DND-41 (cell line): ENCODE data around the gene NEURL1.

ENCODE experiments used
- ATAC-seq: fragments of 200-7000 bp; cut with Tn5 transposase; 3 replicates; pipeline ENCODE4 v1.9.1; 2021; ENCODE audit warnings: low read depth; ENCODE audit not compliant: insufficient read depth
- DNase-seq: peaks from one replicate; pipeline ENCODE4 v3.0.0-alpha.2; 2020
- H2AFZ ChIP-seq: 2 replicates; pipeline ENCODE4 v1.6.0; 2012; ENCODE audit warnings: low read depth, low read length
- H3K27ac ChIP-seq: 2 replicates; pipeline ENCODE4 v1.5.1; 2012; ENCODE audit warnings: low read length, inconsistent platforms
- H3K27me3 ChIP-seq: fragments of 200-600 bp; sonication (generic); 2 replicates; pipeline ENCODE4 v1.6.0; 2012; ENCODE audit warnings: low read length, mild to moderate bottlenecking, inconsistent platforms; ENCODE audit not compliant: insufficient read depth, poor library complexity
- H3K36me3 ChIP-seq: 2 replicates; pipeline ENCODE4 v1.5.1; 2012; ENCODE audit warnings: low read length, inconsistent platforms; ENCODE audit not compliant: insufficient read depth
- H3K4me1 ChIP-seq: 2 replicates; pipeline ENCODE4 v1.5.1; 2012; ENCODE audit warnings: mild to moderate bottlenecking, low read length; ENCODE audit not compliant: insufficient read depth
- H3K4me2 ChIP-seq: 2 replicates; pipeline ENCODE4 v1.6.0; 2012; ENCODE audit warnings: mild to moderate bottlenecking, moderate library complexity, low read length, inconsistent platforms; ENCODE audit not compliant: insufficient read depth
- H3K4me3 ChIP-seq, 2 experiments: fragments of 200-600 bp in 1 of 2; shearing (Covaris generic) in 1 of 2; 2 replicates each; pipeline ENCODE4 v1.5.1; 2012 to 2016; ENCODE audit warnings: inconsistent platforms in 2 of 2, low read length in 2 of 2, mild to moderate bottlenecking in 2 of 2, low read depth in 1 of 2, moderate library complexity in 1 of 2
- H3K79me2 ChIP-seq: 2 replicates; pipeline ENCODE4 v1.6.0; 2012; ENCODE audit warnings: low read length, inconsistent platforms; ENCODE audit not compliant: insufficient read depth
- H3K9ac ChIP-seq: 2 replicates; pipeline ENCODE4 v1.6.0; 2012; ENCODE audit warnings: low read depth, mild to moderate bottlenecking, inconsistent platforms, low read length, moderate library complexity
- H3K9me3 ChIP-seq: 2 replicates; pipeline ENCODE4 v1.5.1; 2012; ENCODE audit warnings: low read length, moderate library complexity, mild to moderate bottlenecking, inconsistent platforms; ENCODE audit not compliant: insufficient read depth, severe bottlenecking
- H4K20me1 ChIP-seq: 2 replicates; pipeline ENCODE4 v1.6.0; 2012; ENCODE audit warnings: low read length; ENCODE audit not compliant: insufficient read depth
- EZH2 ChIP-seq: IDR thresholded peaks from 3 replicates; pipeline ENCODE4 v1.6.1; 2012; ENCODE audit warnings: borderline replicate concordance, low read depth, mild to moderate bottlenecking, moderate library complexity, low read length, inconsistent platforms; ENCODE audit not compliant: severe bottlenecking
- TF ChIP-seq, protein P1 (sequence below): IDR thresholded peaks from 2 replicates; pipeline ENCODE4 v1.5.1; 2012; ENCODE audit warnings: borderline replicate concordance, low read length, moderate library complexity, mild to moderate bottlenecking; ENCODE audit not compliant: poor library complexity, severe bottlenecking; ENCODE audit errors: extremely low read depth

Gene NEURL1

DNA sequence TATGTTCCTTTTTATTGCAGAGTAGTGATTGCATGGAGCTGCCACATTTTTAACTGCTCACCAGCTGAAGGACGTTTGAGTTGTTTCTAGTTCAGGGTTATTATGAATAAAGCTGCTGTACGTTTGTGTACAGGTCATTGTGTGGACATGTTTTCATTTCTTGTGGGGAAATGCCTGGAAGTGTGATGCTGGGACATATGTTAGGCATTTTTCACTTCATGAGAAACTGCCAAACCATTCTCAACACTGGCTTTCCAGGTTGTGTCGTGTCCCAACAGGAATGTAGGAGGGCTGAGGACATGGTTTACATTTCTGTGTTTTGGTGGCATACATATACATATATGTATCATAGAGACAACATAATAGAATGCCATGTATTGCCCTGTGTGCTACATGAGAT is 73.0 kb downstream of the NEURL1 start:
- H3K27ac ChIP-seq = no peak overlapping the region
- no peak for TF ChIP-seq EZH2
- TF ChIP-seq, protein P1, sequence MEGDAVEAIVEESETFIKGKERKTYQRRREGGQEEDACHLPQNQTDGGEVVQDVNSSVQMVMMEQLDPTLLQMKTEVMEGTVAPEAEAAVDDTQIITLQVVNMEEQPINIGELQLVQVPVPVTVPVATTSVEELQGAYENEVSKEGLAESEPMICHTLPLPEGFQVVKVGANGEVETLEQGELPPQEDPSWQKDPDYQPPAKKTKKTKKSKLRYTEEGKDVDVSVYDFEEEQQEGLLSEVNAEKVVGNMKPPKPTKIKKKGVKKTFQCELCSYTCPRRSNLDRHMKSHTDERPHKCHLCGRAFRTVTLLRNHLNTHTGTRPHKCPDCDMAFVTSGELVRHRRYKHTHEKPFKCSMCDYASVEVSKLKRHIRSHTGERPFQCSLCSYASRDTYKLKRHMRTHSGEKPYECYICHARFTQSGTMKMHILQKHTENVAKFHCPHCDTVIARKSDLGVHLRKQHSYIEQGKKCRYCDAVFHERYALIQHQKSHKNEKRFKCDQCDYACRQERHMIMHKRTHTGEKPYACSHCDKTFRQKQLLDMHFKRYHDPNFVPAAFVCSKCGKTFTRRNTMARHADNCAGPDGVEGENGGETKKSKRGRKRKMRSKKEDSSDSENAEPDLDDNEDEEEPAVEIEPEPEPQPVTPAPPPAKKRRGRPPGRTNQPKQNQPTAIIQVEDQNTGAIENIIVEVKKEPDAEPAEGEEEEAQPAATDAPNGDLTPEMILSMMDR = no peak
- no peak overlapping the region for H3K9ac ChIP-seq
- no peak overlapping the region for H3K4me3 ChIP-seq
- H2AFZ ChIP-seq = no peak overlapping the region
- no peaks in the 10 kb centered on the region for H3K36me3 ChIP-seq
- no peaks in the 10 kb centered on the region for H3K79me2 ChIP-seq
- H3K27me3 ChIP-seq = no peaks in the 10 kb centered on the region
- 0 out of 2 replicates have a peak, but pooled peaks cover 2% of the 10 kb centered on the region for H4K20me1 ChIP-seq
- ATAC-seq (no peak), DNase-seq (no peak)
- no peaks in the 10 kb centered on the region for H3K9me3 ChIP-seq
- H3K4me1 ChIP-seq = no peaks in the 10 kb centered on the region
- H3K4me2 ChIP-seq = no peak overlapping the region

- H3K36me3 ChIP-seq = no peaks in the 10 kb centered on the region
- no peak overlapping the region for H3K4me3 ChIP-seq
- no peaks in the 10 kb centered on the region for H3K79me2 ChIP-seq
- 0 out of 2 replicates have a peak, but pooled peaks cover 4% of the 10 kb centered on the region for H4K20me1 ChIP-seq
- H3K4me1 ChIP-seq = no peaks in the 10 kb centered on the region
- H3K9ac ChIP-seq = no peak overlapping the region
- DNase-seq (no peak), ATAC-seq (no peak)
- H3K27me3 ChIP-seq = no peaks in the 10 kb centered on the region
- no peak overlapping the region for H2AFZ ChIP-seq
- no peak overlapping the region for H3K27ac ChIP-seq
- TF ChIP-seq, protein P1 = no peak
- no peak for TF ChIP-seq EZH2
- H3K9me3 ChIP-seq = no peaks in the 10 kb centered on the region
- H3K4me2 ChIP-seq = no peak overlapping the region
Measured at GRCh38 chr10:103568505-103568904, 75.0 kb downstream of the NEURL1 start.

DNA sequence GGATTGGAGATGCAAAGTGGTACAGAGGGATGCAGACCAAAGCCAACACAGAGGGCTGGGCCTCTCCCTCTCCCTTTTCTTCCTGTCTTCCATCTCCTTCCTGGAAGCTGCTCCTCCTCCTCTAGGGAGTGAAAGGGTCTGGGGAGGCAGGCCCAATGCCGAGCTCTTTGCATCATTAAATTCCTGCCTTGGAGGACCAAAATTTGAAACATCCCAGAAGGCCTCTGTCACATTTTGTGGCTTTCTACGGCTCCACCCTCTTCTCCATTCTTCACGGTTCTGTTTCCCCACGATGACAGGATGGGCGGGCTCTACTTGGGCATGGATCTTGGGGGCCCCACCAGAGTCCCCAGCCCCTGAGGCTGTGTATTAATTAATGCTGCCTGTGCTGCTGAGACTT is 76.4 kb downstream of the NEURL1 start:
- no peaks in the 10 kb centered on the region for H3K36me3 ChIP-seq
- H3K79me2 ChIP-seq = no peaks in the 10 kb centered on the region
- H3K4me1 ChIP-seq = no peaks in the 10 kb centered on the region
- H3K27ac ChIP-seq = no peak overlapping the region
- no peak for ATAC-seq
- H3K4me3 ChIP-seq = no peak overlapping the region
- DNase-seq = no peak
- no peak overlapping the region for H2AFZ ChIP-seq
- 0 out of 2 replicates have a peak, but pooled peaks cover 6% of the 10 kb centered on the region for H4K20me1 ChIP-seq
- H3K4me2 ChIP-seq = no peak overlapping the region
- TF ChIP-seq EZH2 = no peak
- TF ChIP-seq, protein P1 = no peak
- H3K27me3 ChIP-seq = no peaks in the 10 kb centered on the region
- H3K9ac ChIP-seq = no peak overlapping the region
- no peaks in the 10 kb centered on the region for H3K9me3 ChIP-seq
